Posterior cingulate gyrus (tissue), 11 donors: Measurements from ENCODE around the gene TRAPPC10.
"Not testable (repeated sequence)": the region's sequence is repeated elsewhere in the genome, so short reads cannot be mapped to it uniquely, and the experiment has no call there.

ENCODE experiments used
- DNase-seq, 10 donors: peaks; one replicate each; pipeline versions ENCODE4 v3.0.0 to v3.0.0-alpha.2; 2020 to 2021; ENCODE audit warnings: mixed read lengths in 3 of 10
- intact Hi-C: fragments of 100-400 bp; cut with DNase I; formaldehyde crosslinking; loops from one replicate; pipeline ENCODE4 v1.15.1; 2023

TRAPPC10 gene

DNA sequence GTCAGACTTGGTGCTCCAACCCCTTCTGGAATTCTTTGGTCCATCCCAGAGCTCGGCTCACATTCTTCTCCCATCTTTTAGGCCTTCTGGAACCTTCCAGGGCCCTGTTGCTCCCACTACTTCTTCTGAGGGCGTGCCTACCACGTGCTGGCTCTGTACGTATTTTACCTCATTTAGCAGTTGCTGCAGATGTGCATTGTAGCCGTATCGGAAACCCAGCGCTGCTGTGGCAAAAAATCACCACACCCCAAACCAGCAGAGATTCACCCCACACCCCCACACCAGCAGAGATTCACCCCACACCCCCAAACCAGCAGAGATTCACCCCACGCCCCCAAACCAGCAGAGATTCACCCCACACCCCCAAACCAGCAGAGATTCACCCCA, 143.9 kb downstream of the TRAPPC10 start:
- DNase-seq, intact Hi-C loops: not testable (repeated sequence)
